ENCODE results near the gene SPEG. TPM values are rescaled to one million over a fixed set of nuclear protein-coding genes. Genes with fewer than 3 reads are reported as not detected.

SPEG gene
- total and polyA plus RNA-seq, 2 of the 13 experiments (the other 11 are each of a cell fraction or from before 2014, with no cell fraction given), result 0.18 to 0.24 TPM

DNA sequence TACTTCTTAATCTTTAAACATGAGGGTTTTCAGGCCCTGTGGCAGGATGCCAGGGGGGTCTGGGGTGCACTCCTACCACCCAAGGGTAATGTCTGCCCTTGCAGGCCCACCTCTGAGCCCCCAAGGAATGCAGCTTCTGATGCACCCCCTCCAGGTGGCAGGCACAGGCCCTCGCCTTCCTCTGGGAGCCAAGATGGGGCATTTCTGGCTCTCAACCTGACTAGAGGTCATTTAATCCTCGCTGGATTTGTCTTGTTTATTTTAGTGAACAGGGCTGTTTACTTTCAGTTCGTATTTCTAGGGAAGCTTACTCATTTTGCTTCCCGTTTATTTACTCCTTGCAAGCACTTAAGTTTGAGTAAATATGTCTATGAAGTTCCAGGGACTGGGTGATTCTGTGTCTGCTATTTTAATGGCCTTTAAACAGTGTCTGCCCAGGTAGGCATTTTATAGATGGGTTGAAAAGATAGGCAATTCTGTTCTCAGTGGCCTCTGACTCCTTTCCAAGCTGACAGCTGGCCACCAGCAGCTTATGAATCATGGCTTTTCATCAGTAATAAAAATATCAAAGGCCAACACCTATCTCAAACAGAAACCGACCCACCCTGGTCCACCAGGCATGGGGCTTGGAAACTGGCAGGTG lies 35.8 kb upstream of the SPEG start (continued):
- TF ChIP-seq SAP130 (CRISPR knock-in tag; IDR thresholded peaks at IDR 0.05; ENCODE audit: low read depth), result peak; percentile 40; the same call in 1 of the 2 replicates
- no peak for TF ChIP-seq STAT5B (CRISPR knock-in tag; IDR thresholded peaks at IDR 0.05)
- TF ChIP-seq TCF7 (IDR thresholded peaks at IDR 0.05; ENCODE audit: low read depth), result 0 out of 2 replicates have a peak, but pooled peaks have one; percentile 7
- TF ChIP-seq TBX2 (CRISPR knock-in tag; IDR thresholded peaks at IDR 0.05; ENCODE audit: borderline replicate concordance), result no peak
- TF ChIP-seq, protein P1, sequence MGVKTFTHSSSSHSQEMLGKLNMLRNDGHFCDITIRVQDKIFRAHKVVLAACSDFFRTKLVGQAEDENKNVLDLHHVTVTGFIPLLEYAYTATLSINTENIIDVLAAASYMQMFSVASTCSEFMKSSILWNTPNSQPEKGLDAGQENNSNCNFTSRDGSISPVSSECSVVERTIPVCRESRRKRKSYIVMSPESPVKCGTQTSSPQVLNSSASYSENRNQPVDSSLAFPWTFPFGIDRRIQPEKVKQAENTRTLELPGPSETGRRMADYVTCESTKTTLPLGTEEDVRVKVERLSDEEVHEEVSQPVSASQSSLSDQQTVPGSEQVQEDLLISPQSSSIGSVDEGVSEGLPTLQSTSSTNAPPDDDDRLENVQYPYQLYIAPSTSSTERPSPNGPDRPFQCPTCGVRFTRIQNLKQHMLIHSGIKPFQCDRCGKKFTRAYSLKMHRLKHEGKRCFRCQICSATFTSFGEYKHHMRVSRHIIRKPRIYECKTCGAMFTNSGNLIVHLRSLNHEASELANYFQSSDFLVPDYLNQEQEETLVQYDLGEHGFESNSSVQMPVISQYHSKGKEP (CRISPR knock-in tag; IDR thresholded peaks at IDR 0.05), result no peak
- TF ChIP-seq NR2F6 (IDR thresholded peaks at IDR 0.05), result 0 out of 2 replicates have a peak, but pooled peaks have one; percentile 26
- no peak for TF ChIP-seq NR2F6 (CRISPR knock-in tag; IDR thresholded peaks at IDR 0.05)
- TF ChIP-seq NFE2L2 (IDR thresholded peaks at IDR 0.05; ENCODE audit: low read length), result no peak
- 0 out of 2 replicates have a peak, but pooled peaks have one; percentile 30 for TF ChIP-seq THAP11 (CRISPR knock-in tag; IDR thresholded peaks at IDR 0.05)
- TF ChIP-seq RORA (CRISPR knock-in tag; IDR thresholded peaks at IDR 0.05), result no peak
- TF ChIP-seq RARG (CRISPR knock-in tag; IDR thresholded peaks at IDR 0.05; ENCODE audit: low read depth), result no peak
- no peak for TF ChIP-seq BRD4 (CRISPR knock-in tag; IDR thresholded peaks at IDR 0.05)
- TF ChIP-seq, protein P2, sequence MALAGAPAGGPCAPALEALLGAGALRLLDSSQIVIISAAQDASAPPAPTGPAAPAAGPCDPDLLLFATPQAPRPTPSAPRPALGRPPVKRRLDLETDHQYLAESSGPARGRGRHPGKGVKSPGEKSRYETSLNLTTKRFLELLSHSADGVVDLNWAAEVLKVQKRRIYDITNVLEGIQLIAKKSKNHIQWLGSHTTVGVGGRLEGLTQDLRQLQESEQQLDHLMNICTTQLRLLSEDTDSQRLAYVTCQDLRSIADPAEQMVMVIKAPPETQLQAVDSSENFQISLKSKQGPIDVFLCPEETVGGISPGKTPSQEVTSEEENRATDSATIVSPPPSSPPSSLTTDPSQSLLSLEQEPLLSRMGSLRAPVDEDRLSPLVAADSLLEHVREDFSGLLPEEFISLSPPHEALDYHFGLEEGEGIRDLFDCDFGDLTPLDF (CRISPR knock-in tag; IDR thresholded peaks at IDR 0.05), result no peak
- no peak for TF ChIP-seq ISX (CRISPR knock-in tag; conservative IDR thresholded peaks at IDR 0.05)
- TF ChIP-seq POLR2A (IDR thresholded peaks at IDR 0.05; ENCODE audit: insufficient read depth in 1 of 2, low read depth in 2 of 2, low read length in 2 of 2), result no peak
- TF ChIP-seq ZFP41 (CRISPR knock-in tag; IDR thresholded peaks at IDR 0.05; ENCODE audit: borderline replicate concordance), result no peak
- no peak for TF ChIP-seq ZNF263 (CRISPR knock-in tag; IDR thresholded peaks at IDR 0.05)
- TF ChIP-seq, protein P3, sequence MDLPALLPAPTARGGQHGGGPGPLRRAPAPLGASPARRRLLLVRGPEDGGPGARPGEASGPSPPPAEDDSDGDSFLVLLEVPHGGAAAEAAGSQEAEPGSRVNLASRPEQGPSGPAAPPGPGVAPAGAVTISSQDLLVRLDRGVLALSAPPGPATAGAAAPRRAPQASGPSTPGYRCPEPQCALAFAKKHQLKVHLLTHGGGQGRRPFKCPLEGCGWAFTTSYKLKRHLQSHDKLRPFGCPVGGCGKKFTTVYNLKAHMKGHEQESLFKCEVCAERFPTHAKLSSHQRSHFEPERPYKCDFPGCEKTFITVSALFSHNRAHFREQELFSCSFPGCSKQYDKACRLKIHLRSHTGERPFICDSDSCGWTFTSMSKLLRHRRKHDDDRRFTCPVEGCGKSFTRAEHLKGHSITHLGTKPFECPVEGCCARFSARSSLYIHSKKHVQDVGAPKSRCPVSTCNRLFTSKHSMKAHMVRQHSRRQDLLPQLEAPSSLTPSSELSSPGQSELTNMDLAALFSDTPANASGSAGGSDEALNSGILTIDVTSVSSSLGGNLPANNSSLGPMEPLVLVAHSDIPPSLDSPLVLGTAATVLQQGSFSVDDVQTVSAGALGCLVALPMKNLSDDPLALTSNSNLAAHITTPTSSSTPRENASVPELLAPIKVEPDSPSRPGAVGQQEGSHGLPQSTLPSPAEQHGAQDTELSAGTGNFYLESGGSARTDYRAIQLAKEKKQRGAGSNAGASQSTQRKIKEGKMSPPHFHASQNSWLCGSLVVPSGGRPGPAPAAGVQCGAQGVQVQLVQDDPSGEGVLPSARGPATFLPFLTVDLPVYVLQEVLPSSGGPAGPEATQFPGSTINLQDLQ (CRISPR knock-in tag; IDR thresholded peaks at IDR 0.05), result no peak
- TF ChIP-seq, protein P4, sequence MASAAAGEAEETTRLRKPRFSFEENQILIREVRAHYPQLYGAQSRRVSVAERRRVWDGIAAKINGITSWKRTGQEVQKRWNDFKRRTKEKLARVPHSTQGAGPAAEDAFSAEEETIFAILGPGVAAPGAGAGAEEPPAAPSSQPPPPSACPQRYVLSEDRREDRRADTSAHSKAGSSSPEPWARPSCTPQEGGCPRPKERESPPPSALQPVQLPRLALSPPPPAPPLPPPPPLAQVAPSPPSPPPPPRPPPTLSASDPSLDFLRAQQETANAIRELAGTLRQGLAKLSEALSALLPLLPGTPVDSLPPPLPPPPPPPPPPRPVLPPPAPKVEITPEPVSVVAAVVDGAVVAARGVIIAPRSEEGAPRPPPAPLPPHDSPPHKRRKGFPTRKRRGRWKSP (CRISPR knock-in tag; IDR thresholded peaks at IDR 0.05), result no peak
- TF ChIP-seq, protein P5, sequence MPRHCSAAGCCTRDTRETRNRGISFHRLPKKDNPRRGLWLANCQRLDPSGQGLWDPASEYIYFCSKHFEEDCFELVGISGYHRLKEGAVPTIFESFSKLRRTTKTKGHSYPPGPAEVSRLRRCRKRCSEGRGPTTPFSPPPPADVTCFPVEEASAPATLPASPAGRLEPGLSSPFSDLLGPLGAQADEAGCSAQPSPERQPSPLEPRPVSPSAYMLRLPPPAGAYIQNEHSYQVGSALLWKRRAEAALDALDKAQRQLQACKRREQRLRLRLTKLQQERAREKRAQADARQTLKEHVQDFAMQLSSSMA (CRISPR knock-in tag; IDR thresholded peaks at IDR 0.05), result no peak
- no peak for TF ChIP-seq RBM22 (optimal IDR thresholded peaks at IDR 0.05; ENCODE audit: low read length)
- no peak for TF ChIP-seq ZBTB42 (CRISPR knock-in tag; IDR thresholded peaks at IDR 0.05)
- peak; percentile 61; the same call in 1 of the 2 replicates for TF ChIP-seq ISL2 (CRISPR knock-in tag; IDR thresholded peaks at IDR 0.05)
